ENCODE data around the gene EAF1.
"Not testable (repeated sequence)": the region's sequence is repeated elsewhere in the genome, so short reads cannot be mapped to it uniquely, and the experiment has no call there.

The EAF1 gene

DNA sequence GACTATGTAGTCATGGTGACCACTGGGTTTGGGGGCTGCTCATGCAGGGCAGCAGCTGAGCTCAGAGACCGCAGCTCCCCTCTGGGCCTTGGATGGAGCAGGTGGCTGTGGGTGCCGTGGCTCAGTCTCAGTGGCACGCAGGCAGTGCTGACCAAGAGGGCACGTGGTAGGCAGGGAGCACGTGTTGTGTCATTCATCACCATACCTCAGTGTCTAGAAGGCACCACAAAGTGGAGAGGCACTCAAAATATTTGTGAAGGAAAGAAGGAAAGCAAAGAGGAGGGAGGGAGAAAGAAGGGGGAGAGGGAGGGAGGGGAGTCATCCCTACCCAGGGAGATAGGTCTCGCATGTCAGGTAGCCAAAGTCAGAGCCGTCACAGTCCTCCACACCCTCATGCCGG, 26.1 kb downstream of the EAF1 start:
- FAIRE-seq, result no peak

DNA sequence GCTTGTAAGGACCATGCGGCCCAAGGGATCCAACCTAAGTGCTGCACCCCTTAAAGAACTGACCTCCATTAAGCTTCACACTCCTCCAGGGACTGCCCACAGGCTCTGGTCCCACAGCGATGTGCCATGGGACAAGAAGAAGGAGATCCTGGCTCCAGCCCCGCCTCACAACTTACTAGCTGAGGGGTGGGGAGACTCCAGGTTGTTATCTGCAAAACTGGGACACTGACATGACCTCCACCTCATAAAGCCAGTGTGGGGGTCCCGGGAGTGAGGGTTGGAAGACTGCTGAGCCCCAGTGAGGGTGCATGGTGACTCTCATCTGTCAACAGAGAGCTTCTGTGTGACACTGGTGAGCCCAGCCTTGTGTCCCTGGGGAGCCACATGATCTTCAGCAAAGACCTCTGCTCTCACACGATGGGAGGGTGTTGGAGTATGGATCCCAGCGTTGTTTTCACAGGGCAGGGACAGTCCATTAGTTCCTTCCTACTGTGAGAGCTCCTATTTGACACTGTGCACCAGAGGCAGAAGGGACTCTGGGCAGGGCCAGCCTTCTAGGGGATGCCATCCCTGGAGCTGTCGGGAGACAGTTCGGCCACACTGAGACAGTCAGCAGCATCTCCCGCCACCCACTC, 26.7 kb downstream of the EAF1 start:
- FAIRE-seq, result no peak

DNA sequence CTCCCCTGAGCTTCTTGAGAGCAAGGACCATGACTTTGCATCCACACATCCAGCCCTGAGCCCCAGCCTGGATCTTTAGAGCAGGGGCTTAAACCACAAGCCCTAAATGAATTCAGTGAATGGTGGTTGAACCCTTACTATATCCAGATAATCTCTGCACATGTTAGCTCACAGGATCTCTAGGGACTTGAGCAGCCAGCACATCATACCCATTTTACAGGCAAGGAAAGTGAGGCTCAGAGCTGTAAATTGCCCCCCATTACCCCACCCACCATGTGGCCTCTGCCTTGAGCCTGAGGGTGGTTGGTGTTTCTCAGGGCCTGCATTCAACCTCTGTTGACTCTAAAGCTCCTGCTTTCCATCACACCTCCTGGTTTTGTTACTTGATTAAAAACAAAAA, 27.6 kb downstream of the EAF1 start:
- no peak for FAIRE-seq

DNA sequence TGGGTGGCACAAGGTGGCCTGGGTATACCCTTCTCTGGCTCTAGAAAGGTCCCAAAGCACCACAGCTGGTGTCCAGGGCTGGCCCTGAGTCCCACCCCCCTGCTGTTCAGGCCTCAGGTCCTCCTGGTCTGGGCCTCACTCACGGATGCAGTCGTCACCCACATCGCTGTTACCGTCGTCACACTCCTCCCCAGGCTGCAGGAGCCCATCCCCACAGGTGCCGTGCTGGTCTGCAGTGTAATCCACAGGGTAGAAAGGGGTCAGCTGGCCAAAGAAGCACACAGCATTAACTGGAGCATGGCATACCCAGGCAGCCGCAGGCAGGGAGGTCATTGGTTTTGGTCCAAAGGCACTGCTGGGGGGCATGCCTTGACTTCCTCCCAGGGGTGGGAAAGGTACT, 28.4 kb downstream of the EAF1 start:
- no peak for FAIRE-seq

DNA sequence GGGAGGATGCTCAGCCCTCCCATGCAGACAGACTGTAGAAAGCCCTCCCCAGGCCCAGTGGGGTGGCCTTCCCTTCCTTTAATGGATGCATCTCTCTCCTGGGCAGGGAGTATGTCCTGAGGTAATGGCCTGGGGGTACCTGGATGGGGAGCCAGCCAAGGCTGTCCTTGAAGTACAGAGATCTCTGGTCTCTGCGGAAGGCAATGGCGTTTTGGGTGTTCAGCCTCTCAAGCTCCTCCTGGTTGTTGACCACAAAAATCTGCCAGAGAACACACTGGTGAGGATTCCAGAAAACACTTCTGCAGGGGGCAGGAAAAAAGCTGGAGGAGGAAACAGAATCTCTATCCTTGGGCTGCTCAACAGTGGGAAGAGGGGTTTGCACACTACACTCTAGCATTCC, 28.9 kb downstream of the EAF1 start:
- no peak for FAIRE-seq

DNA sequence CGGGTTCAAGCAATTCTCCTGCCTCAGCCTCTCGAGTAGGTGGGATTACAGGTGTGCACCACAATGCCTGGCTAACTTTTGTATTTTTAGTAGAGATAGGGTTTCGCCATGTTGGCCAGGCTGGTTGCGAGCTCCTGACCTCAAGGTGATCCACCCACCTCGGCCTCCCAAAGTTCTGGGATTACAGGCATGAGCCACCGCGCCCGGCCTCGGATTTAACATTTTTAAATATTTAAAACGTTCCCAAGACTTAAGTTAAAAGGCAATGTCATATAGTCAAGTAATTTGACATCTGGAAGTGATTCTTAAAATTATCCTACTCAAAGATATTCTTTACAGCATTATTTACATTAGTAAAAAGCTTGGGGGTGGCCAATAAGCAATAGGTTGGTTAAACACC, 29.5 kb downstream of the EAF1 start:
- FAIRE-seq, result not testable (repeated sequence)

DNA sequence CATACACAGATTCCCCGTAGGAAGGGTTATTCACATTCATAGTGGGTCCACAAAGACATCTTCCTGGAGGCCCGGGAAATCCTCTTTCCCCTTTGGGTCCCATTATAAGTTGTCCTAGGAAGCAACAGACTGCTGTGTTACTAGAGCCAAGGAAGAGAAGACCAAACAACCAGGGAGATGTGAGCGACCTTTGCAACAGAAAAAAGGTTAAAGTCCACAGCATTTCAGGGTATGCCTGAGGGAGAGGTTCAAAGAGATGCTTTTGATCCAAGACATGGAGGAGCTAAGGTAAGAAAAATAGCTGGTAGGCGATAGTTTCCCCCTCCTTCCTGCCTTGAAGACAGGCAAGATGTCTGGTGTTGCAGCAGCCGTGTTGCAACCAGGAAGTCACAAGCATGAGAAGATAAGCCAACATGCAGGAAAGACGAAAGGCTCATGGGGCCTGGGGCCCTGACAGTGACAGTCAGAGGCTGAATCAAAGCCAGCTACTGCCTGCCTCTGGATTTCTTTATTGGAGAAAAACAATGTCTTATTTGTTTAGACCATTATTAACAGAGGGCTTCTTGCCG, 30.9 kb downstream of the EAF1 start:
- no peak for FAIRE-seq

DNA sequence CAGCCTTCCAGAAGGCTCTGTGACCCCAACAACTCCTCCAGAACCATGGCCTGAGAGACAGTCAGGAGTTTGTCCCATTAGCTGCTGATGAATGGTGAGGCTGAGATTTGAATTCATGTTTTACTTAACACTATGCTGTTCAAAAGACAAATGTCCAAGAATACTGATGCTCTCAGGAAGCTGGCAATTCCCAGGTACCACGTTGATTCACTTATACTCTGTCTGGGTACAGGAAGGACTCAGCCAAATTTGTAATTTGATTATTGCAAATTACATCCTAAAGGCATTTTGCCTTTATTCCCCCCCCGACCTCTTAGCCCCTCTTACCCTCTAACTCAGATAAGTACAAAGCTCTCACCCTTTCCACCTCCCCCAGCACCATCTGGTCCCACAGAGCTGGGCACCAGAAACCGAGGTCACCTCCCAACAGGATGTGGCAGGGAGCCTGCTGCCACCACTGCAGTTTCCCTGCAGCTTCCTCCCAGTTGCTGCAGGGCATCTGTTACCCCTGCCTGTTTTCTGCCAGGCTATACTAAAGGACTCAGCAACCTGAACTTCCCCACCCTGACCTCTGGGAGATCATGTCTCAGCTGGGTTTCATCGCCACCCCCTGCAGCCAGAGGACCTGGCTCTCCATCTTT, 33.6 kb downstream of the EAF1 start:
- FAIRE-seq, result no peak

DNA sequence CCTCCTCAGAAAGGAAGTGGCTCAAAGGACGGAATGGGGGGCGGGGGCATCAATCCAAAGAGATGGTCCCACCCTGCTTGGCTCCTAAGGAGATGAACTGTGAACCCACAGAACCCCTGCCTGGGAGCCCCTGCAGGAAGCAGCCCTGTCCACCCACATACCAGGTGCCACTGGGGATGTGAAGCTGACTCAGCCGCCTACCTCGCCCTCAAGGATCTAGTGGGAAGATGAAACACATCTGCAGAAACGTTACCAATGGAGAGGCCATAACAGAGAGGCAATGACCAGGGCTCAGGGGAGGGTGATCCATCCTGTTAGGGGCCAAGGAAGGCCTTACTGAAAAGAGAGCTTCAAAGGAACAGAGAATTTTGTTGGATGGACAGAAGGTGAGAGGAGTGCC, 35.1 kb downstream of the EAF1 start:
- no peak for FAIRE-seq

DNA sequence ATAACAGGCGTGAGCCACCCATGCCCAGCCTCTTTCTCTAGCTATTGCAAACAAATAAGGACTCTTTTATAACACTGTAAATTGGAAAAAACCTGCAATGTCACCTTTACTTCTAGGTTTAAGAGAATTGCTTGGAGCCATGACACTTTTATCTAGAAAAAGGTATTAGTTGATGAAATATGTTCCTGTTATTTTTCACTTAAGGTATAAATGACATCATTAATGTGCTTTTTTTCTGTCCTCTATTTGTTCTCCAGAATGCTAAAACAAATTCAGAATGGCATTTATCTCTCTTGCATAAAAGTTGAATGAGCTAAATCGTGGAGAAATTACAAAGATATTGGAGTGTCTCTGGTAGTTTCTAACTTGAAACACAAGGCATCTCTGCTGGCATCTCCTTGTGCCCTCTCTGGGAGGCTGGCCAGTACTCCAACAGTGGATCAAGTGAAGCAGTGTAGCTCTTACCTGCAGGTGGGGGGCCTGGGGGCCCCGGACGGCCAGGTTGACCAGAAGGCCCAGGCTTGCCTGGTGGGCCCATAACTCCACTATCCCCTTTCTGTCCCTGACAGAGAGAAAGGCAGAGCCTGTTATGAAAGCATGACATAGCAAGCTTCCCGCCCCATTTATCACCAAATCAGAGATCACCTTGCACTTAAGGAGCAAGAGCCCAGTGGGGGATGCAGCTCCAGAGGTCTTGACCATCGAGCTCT, 38.6 kb downstream of the EAF1 start:
- no peak for FAIRE-seq

DNA sequence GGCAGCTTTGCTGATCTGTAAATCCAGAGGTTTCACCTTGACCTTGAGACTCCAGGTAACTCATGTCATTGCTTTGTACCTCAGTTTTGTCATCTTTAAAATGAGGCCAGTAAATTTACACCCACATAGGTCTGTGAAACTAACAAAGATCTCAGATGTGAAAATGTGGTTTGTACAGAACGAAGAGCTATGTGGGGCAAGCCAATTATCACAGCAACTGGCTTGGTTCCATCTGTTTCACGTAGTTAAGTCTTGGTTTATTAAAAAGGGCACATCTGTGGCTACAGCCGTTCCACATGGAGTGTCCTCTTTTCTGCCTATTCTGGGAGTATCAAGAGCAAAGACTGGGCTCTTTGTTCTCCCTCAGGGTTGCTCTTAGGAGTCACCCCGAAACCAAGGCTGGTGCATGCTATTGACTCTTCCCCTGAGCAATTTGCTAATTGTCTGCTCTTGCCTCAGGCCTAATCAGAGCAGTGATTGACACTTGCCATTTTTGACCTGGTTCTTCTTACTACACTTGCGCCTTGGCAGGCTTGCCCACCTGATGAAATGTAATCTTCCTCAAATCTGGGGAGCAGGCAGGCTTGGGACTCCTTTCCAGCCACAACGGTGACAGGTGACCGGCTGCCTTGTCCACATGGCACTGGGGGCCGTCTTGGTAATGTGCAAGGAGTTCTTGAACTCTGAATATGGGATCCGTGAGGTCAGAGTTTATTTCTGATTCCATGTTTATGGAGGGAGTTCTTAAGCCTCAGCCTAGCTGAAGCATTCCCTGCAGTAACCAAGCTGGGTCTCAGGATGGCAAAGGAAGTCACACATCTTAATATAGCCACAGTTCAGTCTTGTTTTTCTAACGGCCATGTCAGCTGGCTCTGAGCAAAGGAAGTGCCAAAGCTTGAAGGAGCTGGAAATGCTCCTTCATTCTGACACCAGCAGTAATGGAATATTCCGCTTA, 40.1 kb downstream of the EAF1 start:
- FAIRE-seq, result no peak

DNA sequence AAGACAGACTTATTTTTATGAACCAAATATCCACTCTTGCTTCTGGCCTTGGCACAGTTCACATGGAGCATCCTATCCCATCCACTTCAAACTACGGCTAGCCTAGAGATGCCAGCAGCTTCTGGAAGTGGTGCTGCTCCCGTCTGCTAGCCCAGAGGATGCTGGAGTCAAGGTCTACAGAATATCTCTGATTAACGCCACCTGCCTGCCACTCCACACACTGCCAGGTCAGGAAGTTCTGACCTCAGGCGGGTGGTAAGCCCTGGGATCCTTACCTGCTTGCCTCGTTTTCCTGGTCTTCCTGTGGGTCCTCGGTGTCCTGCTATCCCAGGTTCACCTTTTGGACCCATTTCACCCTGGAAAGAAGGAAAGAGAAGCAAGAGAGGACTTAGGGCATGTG, 42.9 kb downstream of the EAF1 start:
- no peak for FAIRE-seq

DNA sequence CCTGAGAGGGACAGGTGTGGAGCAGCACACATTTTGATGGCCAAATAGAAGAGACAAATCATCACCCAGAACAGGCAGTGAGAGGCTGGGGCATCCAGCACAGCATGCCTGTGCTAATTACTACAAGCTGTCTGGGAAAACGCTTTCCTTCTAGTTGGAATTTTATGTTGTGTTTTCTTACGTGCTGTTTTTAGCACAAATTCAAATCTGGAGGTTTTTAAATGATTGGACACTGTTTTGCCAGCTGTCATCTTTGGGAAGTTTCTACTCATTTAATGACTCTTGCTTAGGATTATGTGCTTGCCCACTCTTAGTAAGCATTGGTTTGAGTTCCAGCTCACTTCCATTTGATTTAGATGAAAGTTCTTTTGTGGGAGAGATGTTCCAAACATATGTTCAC, 43.5 kb downstream of the EAF1 start:
- FAIRE-seq, result no peak

DNA sequence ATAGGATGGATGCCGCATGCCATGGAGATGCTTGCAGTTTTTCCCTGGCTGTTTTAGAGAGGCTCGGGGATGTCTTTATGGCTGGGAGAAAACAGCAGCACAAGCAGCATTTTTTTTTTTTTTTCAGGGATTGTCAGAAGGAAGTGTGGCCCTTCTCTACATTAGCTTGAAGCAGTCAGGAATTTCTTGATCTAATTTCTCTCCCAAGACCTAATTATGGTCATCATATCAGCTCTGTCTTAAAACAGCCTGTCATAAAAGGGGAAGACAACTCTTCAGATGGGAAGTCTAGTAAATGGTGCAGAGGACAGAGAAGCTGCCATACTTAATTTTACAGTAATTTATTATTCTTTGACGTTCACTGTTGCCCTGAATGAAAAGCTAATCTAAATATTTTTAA, 44.5 kb downstream of the EAF1 start:
- no peak for FAIRE-seq

DNA sequence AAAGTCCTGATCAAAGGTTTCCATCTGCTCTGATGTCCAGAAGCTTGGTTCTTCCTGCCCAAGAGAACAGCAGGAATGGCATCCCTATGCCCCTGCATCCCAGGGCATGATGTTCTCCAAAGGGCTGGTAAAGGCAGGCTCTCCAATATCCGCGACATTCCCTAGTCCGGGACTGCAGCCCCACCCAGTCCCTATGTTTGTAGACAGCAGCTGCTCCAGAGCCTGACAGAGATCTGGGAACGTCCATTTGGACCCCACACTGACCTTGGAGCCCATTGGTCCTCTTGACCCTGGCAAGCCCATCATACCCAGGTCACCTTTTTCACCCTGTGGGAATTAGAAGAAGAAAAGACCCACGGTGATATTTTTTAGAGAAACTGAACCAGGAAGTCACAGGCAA, 47.8 kb downstream of the EAF1 start:
- FAIRE-seq, result no peak

DNA sequence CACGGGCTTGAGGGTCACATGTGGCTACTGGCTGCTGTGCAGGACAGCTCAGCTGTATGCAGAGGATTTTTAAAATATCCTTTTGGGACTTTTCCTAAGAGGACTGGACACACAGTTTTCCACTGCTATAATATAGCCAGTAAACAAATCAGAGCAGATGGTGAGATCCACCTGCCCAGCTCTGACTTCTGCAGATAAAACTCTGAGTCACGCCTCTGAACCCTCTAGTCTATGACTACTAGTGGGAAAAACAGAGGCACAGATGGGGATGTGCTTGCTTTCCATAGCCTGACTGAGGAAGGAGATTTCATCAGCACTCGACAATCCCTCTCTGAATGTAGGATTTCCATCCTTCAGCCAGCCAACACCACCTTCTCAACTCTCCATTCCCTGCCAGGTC, 49.0 kb downstream of the EAF1 start:
- no peak for FAIRE-seq

DNA sequence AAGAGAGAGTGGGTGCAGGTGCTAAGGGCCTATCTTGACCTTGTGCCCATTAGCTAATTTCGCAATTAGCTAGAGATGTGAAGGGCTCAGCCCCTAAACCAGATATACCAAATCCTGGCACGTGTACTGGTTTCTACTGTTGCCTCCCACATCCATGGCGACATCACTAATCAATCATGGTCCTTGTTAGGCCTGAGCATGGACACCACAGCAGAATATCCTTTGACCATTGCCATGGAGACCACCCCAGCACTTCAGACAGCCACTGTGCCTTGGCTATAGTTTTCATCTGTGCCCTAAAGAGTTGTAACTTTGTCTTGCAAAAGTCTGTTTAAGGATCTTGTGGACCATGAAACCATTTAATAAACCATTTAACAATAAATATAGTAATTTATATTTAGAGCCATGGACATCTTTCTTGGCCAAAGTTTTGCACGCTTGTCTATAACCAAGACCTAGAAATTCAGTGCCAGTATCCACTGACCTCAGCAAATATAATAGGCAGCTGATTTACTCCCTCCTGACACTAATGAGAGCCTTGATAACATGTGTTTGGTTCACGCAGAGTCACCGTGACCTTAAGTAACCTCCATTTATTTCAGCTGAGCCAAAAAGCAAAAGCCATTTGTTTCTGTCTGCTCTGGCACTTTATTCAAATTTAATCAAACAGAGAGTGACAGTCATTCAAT, 50.7 kb downstream of the EAF1 start:
- FAIRE-seq, result no peak

DNA sequence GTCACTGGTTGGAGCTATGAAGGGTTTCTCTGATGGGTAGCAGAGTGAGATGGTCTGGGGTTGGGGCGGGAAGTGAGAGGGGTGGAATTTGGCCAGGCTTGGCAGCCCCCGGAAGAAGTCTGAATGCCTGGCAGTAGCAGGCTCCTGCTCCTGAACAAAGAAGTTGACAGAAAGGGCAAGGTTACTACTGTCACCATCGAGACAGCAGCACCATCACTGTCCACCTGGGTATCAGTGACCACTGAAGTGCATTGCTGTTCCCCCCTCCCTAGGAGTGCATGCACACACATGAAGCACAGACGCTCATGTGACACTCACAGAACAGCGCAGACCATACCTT, 51.2 kb downstream of the EAF1 start:
- no peak for FAIRE-seq

DNA sequence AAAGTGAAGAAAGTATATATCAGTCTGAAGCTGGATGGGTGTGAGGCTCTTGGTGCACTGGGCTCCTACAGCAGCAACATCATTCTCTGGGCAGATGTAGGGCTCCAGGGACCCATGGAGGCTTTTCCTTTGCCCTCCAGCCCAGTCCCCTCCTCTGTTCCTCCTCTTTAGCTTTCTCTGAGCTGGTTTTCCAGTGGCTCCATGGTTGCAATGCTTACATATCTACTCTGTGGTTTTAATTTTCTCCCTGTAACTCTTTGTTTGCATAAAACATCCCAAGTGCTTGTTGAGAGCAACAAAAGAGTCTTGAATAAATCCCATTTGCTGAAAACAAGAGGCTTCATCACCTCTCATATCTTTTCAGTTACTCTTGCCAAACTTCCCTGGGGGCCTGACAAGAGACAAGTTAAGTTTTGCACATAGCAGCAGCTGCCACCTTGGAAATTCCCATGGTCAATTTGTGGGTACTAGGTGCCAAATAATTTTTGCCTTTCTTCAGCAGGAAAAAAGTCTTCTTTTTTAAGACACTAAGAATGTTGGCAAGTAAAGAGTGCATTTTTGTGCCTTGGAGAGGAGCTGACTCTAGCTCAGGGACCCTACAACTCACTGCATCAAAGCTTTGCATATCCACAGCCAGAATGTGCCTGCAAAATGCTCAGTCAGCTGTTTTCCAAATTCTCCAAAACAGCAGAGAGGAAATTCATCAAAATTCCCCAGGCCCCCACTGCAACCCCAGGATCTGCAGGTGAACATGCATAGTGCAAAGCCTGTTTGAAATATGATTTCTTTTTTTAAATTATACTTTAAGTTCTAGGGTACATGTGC, 52.2 kb downstream of the EAF1 start:
- no peak for FAIRE-seq

DNA sequence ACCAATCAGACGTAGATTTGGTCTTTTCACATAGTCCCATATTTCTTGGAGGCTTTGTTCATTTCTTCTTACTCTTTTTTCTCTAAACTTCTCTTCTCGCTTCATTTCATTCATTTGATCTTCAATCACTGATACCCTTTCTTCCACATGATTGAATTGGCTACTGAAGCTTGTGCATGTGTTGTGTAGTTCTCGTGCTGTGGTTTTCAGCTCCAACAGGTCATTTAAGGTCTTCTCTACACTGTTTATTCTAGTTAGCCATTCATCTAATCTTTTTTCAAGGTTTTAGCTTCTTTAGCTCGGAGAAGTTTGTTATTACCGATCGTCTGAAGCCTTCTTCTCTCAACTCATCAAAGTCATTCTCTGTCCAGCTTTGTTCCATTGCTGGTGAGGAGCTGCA, 57.2 kb downstream of the EAF1 start:
- not testable (repeated sequence) for FAIRE-seq

DNA sequence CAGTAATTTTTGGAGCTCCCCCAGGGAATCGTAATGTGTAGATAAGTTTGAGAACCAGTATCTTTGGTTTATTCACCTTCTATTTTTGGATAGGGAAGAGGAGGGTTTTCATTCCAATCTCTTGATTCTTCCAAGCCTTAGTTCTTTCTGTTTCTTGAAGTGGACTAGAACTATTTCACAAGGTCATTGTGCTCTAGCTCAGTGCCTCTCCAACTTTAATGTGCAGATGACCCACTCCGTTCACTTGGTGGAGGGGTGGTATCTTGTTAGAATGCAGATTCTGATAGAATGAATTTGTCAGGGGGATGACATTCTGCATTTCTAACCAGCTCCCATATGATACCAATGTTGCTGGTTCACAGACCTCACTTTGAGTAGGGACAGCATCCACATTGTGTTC, 58.6 kb downstream of the EAF1 start:
- no peak for FAIRE-seq

DNA sequence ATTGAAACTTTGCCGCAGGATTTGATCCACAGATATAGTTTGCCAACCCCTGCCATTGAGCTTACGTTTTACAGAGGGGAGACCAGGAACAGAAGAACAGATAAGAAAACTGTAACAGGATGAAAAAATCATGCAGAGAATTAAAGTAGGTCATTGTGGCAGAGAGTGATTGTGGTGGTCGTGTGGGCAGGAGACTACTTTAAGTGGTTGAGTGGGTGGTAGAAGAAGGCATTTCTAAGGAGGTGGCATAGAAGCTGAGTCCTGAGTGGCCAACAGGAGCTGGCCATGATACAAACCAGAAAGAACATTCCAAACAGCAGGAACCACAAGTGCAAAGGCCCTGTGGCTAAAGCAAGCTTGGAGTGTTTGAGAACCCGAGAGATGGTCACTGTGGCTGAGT, 59.6 kb downstream of the EAF1 start:
- FAIRE-seq, result no peak
